ENCODE data around the gene HSD11B1L.

DNA sequence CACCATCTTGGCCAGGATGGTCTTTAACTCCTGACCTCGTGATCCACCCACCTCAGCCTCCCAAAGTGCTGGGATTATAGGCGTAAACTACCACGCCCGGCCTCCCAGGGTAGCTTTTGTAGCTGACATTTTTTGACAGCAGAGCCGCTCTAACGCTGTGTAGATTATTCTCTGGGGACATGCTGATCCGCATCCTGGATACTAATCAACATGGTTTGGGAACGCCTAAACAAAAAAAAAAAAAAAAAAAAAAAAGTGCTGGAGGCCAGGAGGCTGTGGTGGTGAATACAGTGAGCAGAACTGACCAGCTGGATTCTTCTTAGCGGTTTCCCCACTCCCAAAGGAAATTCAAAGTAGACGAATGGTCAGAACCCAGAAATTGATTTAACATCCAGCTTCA lies 34.0 kb downstream of the HSD11B1L start:
- no peak for TF ChIP-seq POLR2AphosphoS5 (IDR thresholded peaks at IDR 0.05; ENCODE audit: borderline replicate concordance, low read depth, low read length)
- TF ChIP-seq EZH2 (IDR thresholded peaks at IDR 0.05) = no peak
- no peak for TF ChIP-seq FOXP2 (optimal IDR thresholded peaks at IDR 0.05; ENCODE audit: control extremely low read depth, extremely low read length, insufficient read depth)

Data from SK-N-MC (cell line).